ENCODE results near the gene SPATS2.
A peak's percentile ranks its signal among the peaks of the same experiment; 100 is the strongest.
"Not testable (repeated sequence)": the region's sequence is repeated elsewhere in the genome, so short reads cannot be mapped to it uniquely, and the experiment has no call there.

Gene SPATS2

GRCh38 chr12:49367381-49368239 lies at the start of gene SPATS2:
Gene SPATS2, plus strand, starts transcription at chr12:49367462. Its CDS starts 93,551 bp downstream, at chr12:49461013.
- DNase-seq, result peak; percentile 34 to 56

- DNase-seq, result not testable (repeated sequence)
These were observed 46.7 kb upstream of the SPATS2 start for GRCh38 chr12:49320411-49321103.

- DNase-seq, result no peak
These were observed 44.9 kb upstream of the SPATS2 start for GRCh38 chr12:49322367-49322707.

GRCh38 chr12:49322708-49323523 lies 44.3 kb upstream of the SPATS2 start, which contains the start of gene TROAP:
Gene TROAP, plus strand, starts transcription at chr12:49323255. Its CDS starts 354 bp downstream, at chr12:49323609.
- DNase-seq, result peak; percentile 98 to 99

- no peak for DNase-seq
These were observed 43.7 kb upstream of the SPATS2 start for GRCh38 chr12:49323524-49324097.

GRCh38 chr12:49325606-49326005 lies 41.7 kb upstream of the SPATS2 start:
- DNase-seq, result no peak

GRCh38 chr12:49327368-49327767 lies 39.9 kb upstream of the SPATS2 start:
- no peak for DNase-seq

- no peak for DNase-seq
These were observed 39.4 kb upstream of the SPATS2 start for GRCh38 chr12:49327887-49328286.

GRCh38 chr12:49328816-49329215 lies 38.4 kb upstream of the SPATS2 start:
- no peak for DNase-seq

- DNase-seq, result no peak
These were observed 37.1 kb upstream of the SPATS2 start for GRCh38 chr12:49330032-49330619.

GRCh38 chr12:49330631-49331379 lies 36.5 kb upstream of the SPATS2 start:
- DNase-seq, result no peak

GRCh38 chr12:49331380-49332222 lies 35.7 kb upstream of the SPATS2 start:
- peak; percentile 38 to 40 for DNase-seq

GRCh38 chr12:49332441-49332861 lies 34.8 kb upstream of the SPATS2 start:
- DNase-seq, result no peak

- DNase-seq, result no peak
These were observed 34.3 kb upstream of the SPATS2 start for GRCh38 chr12:49332891-49333371.

GRCh38 chr12:49333778-49334177 lies 33.5 kb upstream of the SPATS2 start:
- DNase-seq, result not testable (repeated sequence)

- DNase-seq, result no peak
These were observed 33.0 kb upstream of the SPATS2 start for GRCh38 chr12:49334226-49334625.

GRCh38 chr12:49334681-49335080 lies 32.6 kb upstream of the SPATS2 start:
- no peak for DNase-seq

GRCh38 chr12:49335118-49335954 lies 31.9 kb upstream of the SPATS2 start:
- no peak for DNase-seq

- DNase-seq, result no peak
These were observed 31.2 kb upstream of the SPATS2 start for GRCh38 chr12:49335955-49336644.
